Stimulated activated CD8-positive, alpha-beta memory T cell treated with anti-CD3 and anti-CD28 coated beads, Interleukin-12 subunit alpha, Interleukin-12 subunit beta, amount 100 ng/mL, for 1 hour (primary cell): ENCODE measurements around the gene RPL32.
"Not testable (repeated sequence)": the region's sequence is repeated elsewhere in the genome, so short reads cannot be mapped to it uniquely, and the experiment has no call there.

Source experiments
- DNase-seq: peaks from one replicate; pipeline ENCODE4 v3.0.0-alpha.2; 2020; ENCODE audit warnings: low read depth

Gene RPL32

GRCh38 chr3:12808587-12808986 lies 32.8 kb downstream of the RPL32 start:
- no peak for DNase-seq

GRCh38 chr3:12807601-12808359 lies 33.6 kb downstream of the RPL32 start:
- no peak for DNase-seq

DNA sequence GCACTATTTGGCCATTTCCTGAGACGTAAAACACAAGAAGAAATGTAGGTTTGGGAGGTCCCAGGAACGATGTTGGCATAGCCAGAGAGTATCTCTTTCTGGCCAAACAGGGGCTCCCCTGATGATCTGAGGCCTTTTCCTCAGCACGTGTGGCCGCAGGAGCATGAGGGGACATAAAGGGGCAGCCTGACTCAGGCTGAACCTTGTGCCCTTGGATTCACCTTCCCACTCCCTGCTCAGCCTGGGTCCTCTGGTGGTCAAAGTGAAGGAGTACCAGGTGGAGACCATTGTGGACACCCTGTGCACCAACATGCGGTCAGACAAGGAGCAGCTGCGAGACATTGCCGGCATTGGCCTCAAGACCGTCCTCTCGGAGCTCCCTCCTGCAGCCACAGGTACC lies 34.3 kb downstream of the RPL32 start:
- no peak for DNase-seq

DNA sequence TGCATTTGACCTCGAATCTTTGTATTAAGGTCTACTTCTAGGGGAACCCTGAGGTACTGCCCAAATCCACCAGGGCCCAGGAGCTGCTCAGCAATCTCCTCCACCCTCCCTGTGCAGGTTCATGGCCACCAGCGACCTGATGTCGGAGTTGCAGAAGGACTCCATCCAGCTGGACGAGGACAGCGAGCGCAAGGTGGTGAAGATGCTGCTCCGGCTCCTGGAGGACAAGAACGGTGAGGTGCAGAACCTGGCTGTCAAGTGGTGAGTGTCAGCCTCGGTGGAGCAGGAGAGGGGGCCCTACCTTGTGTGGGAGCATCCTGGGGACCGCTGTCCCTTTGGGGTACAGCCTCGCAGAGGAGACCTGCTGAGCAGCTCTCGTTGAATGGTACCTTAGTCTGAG lies 38.0 kb downstream of the RPL32 start:
- DNase-seq, result no peak

DNA sequence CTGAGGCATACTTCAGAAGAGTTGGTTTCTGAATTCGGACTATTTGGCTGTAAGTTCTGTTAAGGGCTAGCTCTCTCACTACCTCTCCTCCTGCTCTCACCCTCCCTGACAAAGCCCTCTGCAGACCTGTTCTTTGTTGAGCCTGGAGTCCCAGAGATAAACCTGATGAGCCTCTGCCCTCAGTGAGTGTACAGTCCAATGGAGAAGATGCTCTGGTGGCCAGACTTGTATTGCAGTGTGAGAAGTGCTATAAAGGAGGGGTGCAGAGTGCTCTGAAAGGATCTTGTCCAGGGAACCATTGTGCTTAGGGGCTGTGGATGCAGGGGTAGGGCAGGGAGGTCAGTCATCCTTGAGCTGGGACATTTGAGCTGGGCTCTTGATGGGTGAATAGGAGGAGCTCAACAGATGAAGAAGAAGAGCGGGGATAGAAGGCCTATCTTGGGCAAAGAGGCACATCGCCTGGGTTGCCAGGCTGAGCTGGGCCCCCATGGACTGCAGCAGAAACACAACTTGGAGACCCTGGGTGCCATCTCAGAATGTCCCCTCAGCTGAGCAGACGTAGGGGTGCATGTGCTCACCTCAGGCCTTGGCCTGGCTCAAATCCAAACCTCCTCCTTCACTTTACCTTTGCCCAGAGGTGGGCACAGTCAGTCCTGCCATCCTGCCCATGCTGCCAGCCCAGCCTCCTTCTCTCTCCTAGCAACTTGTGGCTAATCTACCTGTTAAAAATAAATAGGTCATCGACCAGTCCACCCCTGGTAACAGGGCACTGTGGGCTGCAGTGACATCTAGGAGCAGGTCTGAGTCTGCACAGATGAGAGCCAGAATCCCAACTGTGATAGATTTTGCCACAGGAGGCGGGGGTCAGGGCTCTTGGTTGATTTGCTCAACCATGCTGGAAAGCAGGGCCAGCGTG lies 41.6 kb downstream of the RPL32 start:
- DNase-seq, result no peak

DNA sequence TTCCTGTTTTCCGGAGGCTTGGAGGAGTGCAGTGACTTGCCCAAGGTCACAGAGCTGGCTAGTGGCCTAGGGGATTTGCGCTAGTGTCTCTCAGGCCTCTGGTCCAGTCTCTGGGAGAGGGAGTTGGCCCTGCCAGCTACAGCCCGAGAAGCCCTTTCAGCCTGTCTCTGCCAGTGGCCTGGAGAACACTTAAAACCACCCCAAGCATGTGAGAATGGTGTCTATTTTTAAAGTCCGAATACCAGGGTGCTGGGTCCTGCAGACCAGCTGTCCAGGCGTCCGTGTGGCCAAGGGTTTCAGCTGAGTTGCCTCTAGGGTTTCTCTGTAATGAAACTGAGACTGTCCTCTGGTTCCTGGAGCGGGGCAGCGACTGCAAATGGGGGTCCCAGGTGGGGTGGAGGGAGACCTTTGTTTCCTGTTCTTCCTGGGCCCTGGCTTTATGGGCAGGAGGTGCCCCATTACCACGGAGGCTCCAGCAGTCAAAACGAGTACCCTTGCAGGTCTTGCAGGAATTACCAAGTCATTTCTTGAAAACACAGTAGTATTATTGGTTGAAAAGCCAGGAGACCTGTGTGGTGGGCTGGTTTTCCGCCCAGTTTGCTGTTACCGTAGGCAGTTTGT lies 42.7 kb downstream of the RPL32 start:
- DNase-seq, result no peak

- no peak for DNase-seq
Measured at GRCh38 chr3:12797892-12798558, 43.3 kb downstream of the RPL32 start.

- DNase-seq, result no peak
Measured at GRCh38 chr3:12797124-12797891, 44.1 kb downstream of the RPL32 start.

DNA sequence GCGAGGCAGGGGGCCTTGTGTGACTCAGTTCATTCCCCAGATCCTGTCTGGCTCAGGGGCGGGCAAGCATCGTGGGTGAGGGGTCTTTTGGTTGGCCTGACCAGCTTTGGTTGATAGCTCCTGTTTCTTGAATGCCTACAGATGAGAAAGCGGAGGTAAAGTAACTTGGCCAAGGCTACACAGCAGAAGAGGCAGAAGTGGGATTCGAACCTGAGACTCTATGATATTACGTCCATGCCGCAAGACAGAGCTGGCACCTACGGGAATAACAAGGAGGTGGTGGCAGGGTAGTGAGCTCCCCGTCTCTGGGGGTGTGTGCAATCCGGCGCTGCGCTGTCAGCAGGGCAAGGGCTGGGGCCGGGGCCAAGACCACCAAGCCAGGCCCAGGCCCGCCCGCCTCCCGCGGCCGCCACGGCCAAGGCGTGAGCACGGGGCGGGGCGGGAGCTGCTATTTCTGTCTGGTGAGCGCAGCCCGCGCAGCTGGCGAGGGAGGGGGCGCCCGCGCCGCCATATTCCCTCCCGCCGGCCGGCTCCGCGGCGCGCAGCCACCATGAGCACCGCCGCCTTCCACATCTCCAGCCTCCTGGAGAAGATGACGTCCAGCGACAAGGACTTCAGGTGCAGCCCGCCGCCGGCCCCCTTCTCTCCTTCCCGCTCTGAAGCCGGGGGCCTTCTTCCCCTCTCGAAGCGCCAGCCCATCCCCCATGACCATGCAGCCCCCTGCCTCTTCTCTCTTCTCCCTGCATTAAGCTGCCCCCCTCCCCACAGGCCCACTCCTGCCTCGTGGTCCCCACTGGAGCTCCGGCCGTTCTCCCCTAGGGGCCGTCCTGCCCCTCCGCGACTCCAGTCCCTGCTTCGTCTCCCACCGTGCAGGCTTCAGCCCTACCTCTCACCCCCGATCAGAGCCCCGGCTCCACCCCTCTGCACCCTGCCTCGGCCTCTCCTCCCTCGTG lies 44.9 kb downstream of the RPL32 start, which contains the start of gene CAND2:
Gene CAND2 (plus strand): TSS at position 510 of the 953 bp plus-strand sequence. CDS start 41 bp downstream, at position 551.
- DNase-seq, result no peak

GRCh38 chr3:12793701-12794100 lies 47.7 kb downstream of the RPL32 start:
- DNase-seq, result no peak

DNA sequence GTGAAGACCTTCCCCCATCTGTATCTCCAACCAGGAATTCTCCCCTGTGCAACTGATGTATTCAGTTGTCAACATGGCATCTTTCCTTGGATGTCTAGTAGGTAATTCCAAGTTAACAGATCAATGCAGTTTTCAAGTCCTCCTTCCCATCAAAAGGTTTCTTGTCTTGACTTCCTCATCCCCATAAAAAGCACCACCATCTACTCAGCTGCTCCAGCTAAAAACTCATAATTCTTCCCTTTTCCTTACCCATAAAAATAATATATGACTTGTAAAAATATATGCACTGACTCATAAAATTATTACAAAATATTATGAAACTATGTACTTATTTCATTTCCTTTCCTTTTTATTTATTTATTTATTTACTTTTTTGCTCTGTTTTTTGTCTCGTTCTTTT lies 49.9 kb downstream of the RPL32 start:
- DNase-seq, result no peak

DNA sequence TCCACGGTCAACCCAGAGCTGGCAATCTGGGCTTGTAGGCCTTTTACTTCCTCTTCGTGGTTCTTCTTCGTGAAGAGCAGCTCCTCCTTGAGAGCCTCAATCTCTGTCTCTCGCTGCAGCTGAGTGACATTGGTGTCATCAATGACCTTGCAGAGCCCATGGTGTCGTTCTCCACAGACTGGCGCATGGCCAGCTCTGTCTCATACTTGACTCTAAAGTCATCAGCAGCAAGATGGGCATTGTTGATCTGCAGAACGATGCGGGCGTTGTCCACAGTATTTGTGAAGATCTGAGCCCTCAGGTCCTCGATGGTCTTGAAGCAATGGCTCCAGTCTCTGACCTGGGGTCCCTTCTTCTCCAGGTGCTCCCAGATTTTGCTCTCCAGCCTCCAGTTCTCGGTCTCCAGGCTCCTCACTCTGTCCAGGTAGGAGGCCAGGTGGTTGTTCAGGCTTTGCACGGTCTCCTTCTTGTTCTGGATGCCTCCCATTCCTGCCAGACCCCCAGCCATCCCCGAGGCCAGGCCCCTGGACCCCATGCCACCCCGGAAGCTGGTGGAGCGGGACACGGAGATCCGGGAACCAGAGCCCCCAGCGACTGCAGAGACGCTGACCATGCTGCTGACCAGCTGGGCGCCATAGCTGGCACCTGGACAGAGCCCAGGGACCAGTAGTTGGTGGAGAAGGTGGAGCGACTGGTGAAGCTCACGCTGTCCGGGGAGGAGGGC lies 53.2 kb downstream of the RPL32 start:
- not testable (repeated sequence) for DNase-seq

- peak; percentile 28 for DNase-seq
Measured at GRCh38 chr3:12787346-12787745, 54.0 kb downstream of the RPL32 start.

GRCh38 chr3:12785096-12785495 lies 56.3 kb downstream of the RPL32 start:
- no peak for DNase-seq
